NCI-H1092 treated with DMSO at 0.1 percent for 48 hours (cell line): Measurements from ENCODE around the gene ARID5B.

ENCODE experiments used
- DNase-seq: peaks from one replicate; lab custom pipeline; 2025; lab: John Stamatoyannopoulos, UW

The ARID5B gene

GRCh38 chr10:61941202-61941681 is 39.7 kb downstream of the ARID5B start:
- no peak for DNase-seq

- no peak for DNase-seq
Observed at GRCh38 chr10:61942604-61943461, 41.3 kb downstream of the ARID5B start.

- no peak for DNase-seq
Observed at GRCh38 chr10:61943674-61944378, 42.3 kb downstream of the ARID5B start.

- DNase-seq, result no peak
Observed at GRCh38 chr10:61944410-61945147, 43.1 kb downstream of the ARID5B start.

- no peak for DNase-seq
Observed at GRCh38 chr10:61949687-61950086, 48.2 kb downstream of the ARID5B start.

- no peak for DNase-seq
Observed at GRCh38 chr10:61950449-61951143, 49.1 kb downstream of the ARID5B start.

- no peak for DNase-seq
Observed at GRCh38 chr10:61951144-61951483, 49.6 kb downstream of the ARID5B start.

- DNase-seq, result no peak
Observed at GRCh38 chr10:61952028-61952674, 50.7 kb downstream of the ARID5B start.

GRCh38 chr10:61953183-61953582 is 51.7 kb downstream of the ARID5B start:
- no peak for DNase-seq

GRCh38 chr10:61957806-61958205 is 56.3 kb downstream of the ARID5B start:
- no peak for DNase-seq

GRCh38 chr10:61958311-61958710 is 56.8 kb downstream of the ARID5B start:
- DNase-seq, result no peak

GRCh38 chr10:61958805-61959204 is 57.3 kb downstream of the ARID5B start:
- no peak for DNase-seq

- DNase-seq, result no peak
Observed at GRCh38 chr10:61959814-61960213, 58.3 kb downstream of the ARID5B start.

- no peak for DNase-seq
Observed at GRCh38 chr10:61960396-61961120, 59.1 kb downstream of the ARID5B start.

GRCh38 chr10:61961278-61961677 is 59.8 kb downstream of the ARID5B start:
- no peak for DNase-seq

- no peak for DNase-seq
Observed at GRCh38 chr10:61962971-61963370, 61.5 kb downstream of the ARID5B start.

- no peak for DNase-seq
Observed at GRCh38 chr10:61963669-61964058, 62.2 kb downstream of the ARID5B start.

- DNase-seq, result no peak
Observed at GRCh38 chr10:61964059-61964709, 62.7 kb downstream of the ARID5B start.

- no peak for DNase-seq
Observed at GRCh38 chr10:61964949-61965702, 63.6 kb downstream of the ARID5B start.
